Astrocyte (in vitro differentiated cells and primary cell): ENCODE data around the gene CCNL2. TPM values are rescaled to one million over a fixed set of nuclear protein-coding genes. Genes with fewer than 3 reads are reported as not detected.

Source experiments
- DNase-seq: peaks from one replicate; pipeline ENCODE4 v3.0.0-alpha.2; 2010; ENCODE audit warnings: low read depth
- FAIRE-seq: peaks from 2 replicates; lab custom pipeline; 2011; peaks lifted over from hg19 to GRCh38; lab: Jason Lieb, UNC
- H2AFZ ChIP-seq: 2 replicates; pipeline ENCODE4 v1.6.0; 2012; ENCODE audit warnings: low read depth, low read length, inconsistent platforms
- H3K27ac ChIP-seq: 2 replicates; pipeline ENCODE4 v1.5.1; 2011; ENCODE audit warnings: low read depth, low read length, inconsistent platforms
- H3K27me3 ChIP-seq: 2 replicates; pipeline ENCODE4 v1.6.0; 2011; ENCODE audit warnings: low read length, inconsistent platforms; ENCODE audit not compliant: insufficient read depth
- H3K36me3 ChIP-seq: 2 replicates; pipeline ENCODE4 v1.5.1; 2011; ENCODE audit warnings: low read length, inconsistent platforms; ENCODE audit not compliant: insufficient read depth
- H3K4me1 ChIP-seq: 2 replicates; pipeline ENCODE4 v1.5.1; 2011; ENCODE audit warnings: low read length, inconsistent platforms; ENCODE audit not compliant: insufficient read depth
- H3K4me2 ChIP-seq: 2 replicates; pipeline ENCODE4 v1.6.0; 2012; ENCODE audit warnings: low read length, inconsistent platforms
- H3K4me3 ChIP-seq: 2 replicates; pipeline ENCODE4 v1.5.1; 2011; ENCODE audit warnings: low read depth, mild to moderate bottlenecking, low read length, inconsistent platforms; ENCODE audit not compliant: insufficient read depth
- H3K79me2 ChIP-seq: 2 replicates; pipeline ENCODE4 v1.6.0; 2012; ENCODE audit warnings: mild to moderate bottlenecking, low read length, inconsistent platforms; ENCODE audit not compliant: insufficient read depth
- H3K9ac ChIP-seq: 2 replicates; pipeline ENCODE4 v1.6.0; 2012; ENCODE audit warnings: mild to moderate bottlenecking, low read length, inconsistent platforms
- H3K9me3 ChIP-seq: 2 replicates; pipeline ENCODE4 v1.5.1; 2012; ENCODE audit warnings: low read depth, mild to moderate bottlenecking, low read length, inconsistent platforms; ENCODE audit not compliant: insufficient read depth
- H4K20me1 ChIP-seq: 2 replicates; pipeline ENCODE4 v1.6.0; 2012; ENCODE audit warnings: low read length, inconsistent platforms; ENCODE audit not compliant: insufficient read depth
- H3K27ac Mint-ChIP-seq: one replicate; pipeline ENCODE4 v1.8.0; 2021; ENCODE audit warnings: mild to moderate bottlenecking, mixed read lengths; ENCODE audit not compliant: unreplicated experiment
- H3K27me3 Mint-ChIP-seq: one replicate; pipeline ENCODE4 v1.8.0; 2021; ENCODE audit warnings: low read depth, mixed read lengths; ENCODE audit not compliant: unreplicated experiment
- H3K36me3 Mint-ChIP-seq: one replicate; pipeline ENCODE4 v1.8.0; 2021; ENCODE audit warnings: low read depth, mixed read lengths; ENCODE audit not compliant: unreplicated experiment
- H3K4me1 Mint-ChIP-seq: one replicate; pipeline ENCODE4 v1.8.0; 2021; ENCODE audit warnings: low read depth, mixed read lengths; ENCODE audit not compliant: unreplicated experiment
- H3K4me3 Mint-ChIP-seq: one replicate; pipeline ENCODE4 v1.8.0; 2021; ENCODE audit warnings: mild to moderate bottlenecking, moderate library complexity, mixed read lengths; ENCODE audit not compliant: unreplicated experiment
- H3K9me3 Mint-ChIP-seq: one replicate; pipeline ENCODE4 v1.8.0; 2021; ENCODE audit warnings: mild to moderate bottlenecking, mixed read lengths; ENCODE audit not compliant: unreplicated experiment
- CTCF ChIP-seq: IDR thresholded peaks from 2 replicates; pipeline ENCODE4 v1.5.1; 2011; ENCODE audit warnings: low read depth, mild to moderate bottlenecking, inconsistent platforms, low read length, moderate library complexity; ENCODE audit not compliant: insufficient read depth
- EZH2 ChIP-seq: IDR thresholded peaks from 2 replicates; pipeline ENCODE4 v1.6.1; 2012; ENCODE audit warnings: mild to moderate bottlenecking, low read length, inconsistent platforms; ENCODE audit not compliant: insufficient read depth
- total RNA-seq: library from RNA; stranded (reverse); gene quantifications from 2 replicates; pipeline ENCODE4 v1.2.1, GENCODE V29; 2021

Gene CCNL2
- total RNA-seq, 1 donor from 2014 or later, result 194 TPM

- H3K27me3 ChIP-seq, result no peaks in the 10 kb centered on the region
- Mint-ChIP-seq H3K36me3 (peaks cover 6% of the 10 kb centered on the region), H3K27me3 (peaks cover 2% of the 10 kb centered on the region), H3K4me3 (peak overlapping the region; percentile 34), H3K4me1 (peaks cover 8% of the 10 kb centered on the region), H3K9me3 (no peaks in the 10 kb centered on the region), H3K27ac (no peak overlapping the region)
- no peaks in the 10 kb centered on the region for H3K9me3 ChIP-seq
- H3K27ac ChIP-seq, result no peak overlapping the region
- H3K79me2 ChIP-seq, result peaks cover 55% of the 10 kb centered on the region
- H3K4me2 ChIP-seq, result peak overlapping the region; percentile 50
- no peak overlapping the region for H3K9ac ChIP-seq
- peaks cover 11% of the 10 kb centered on the region for H3K36me3 ChIP-seq
- H3K4me3 ChIP-seq, result no peak overlapping the region
- H4K20me1 ChIP-seq, result peaks cover 54% of the 10 kb centered on the region
- TF ChIP-seq EZH2 (no peak), CTCF (no peak)
- FAIRE-seq, result no peak
- no peak overlapping the region for H2AFZ ChIP-seq
- H3K4me1 ChIP-seq, result peaks cover 15% of the 10 kb centered on the region
- no peak for DNase-seq
Measured at GRCh38 chr1:1352786-1353388, 46.2 kb downstream of the CCNL2 start.

- H3K4me1 Mint-ChIP-seq, result peaks cover 13% of the 10 kb centered on the region
- Histone ChIP-seq H3K36me3 (peaks cover 11% of the 10 kb centered on the region), H2AFZ (no peak overlapping the region), H4K20me1 (peaks cover 54% of the 10 kb centered on the region), H3K4me2 (peak overlapping the region; percentile 50), H3K27me3 (no peaks in the 10 kb centered on the region), H3K9ac (no peak overlapping the region), H3K9me3 (no peaks in the 10 kb centered on the region), H3K27ac (no peak overlapping the region), H3K79me2 (peaks cover 55% of the 10 kb centered on the region), H3K4me3 (no peak overlapping the region), H3K4me1 (peaks cover 22% of the 10 kb centered on the region)
- peaks cover 2% of the 10 kb centered on the region for H3K27me3 Mint-ChIP-seq
- no peak for DNase-seq
- peak overlapping the region; percentile 81 for H3K27ac Mint-ChIP-seq
- TF ChIP-seq EZH2, result no peak
- TF ChIP-seq CTCF, result no peak
- no peak for FAIRE-seq
- H3K4me3 Mint-ChIP-seq, result peak overlapping the region; percentile 78
- peaks cover 6% of the 10 kb centered on the region for H3K36me3 Mint-ChIP-seq
- H3K9me3 Mint-ChIP-seq, result no peaks in the 10 kb centered on the region
Measured at GRCh38 chr1:1351511-1352427, 47.4 kb downstream of the CCNL2 start.
